ENCODE results near the gene WIPI1.

The WIPI1 gene

GRCh38 chr17:68398691-68399637 lies 58.3 kb downstream of the WIPI1 start:
- Histone ChIP-seq H3K36me3 (ENCODE audit: insufficient read depth, low read length) (no peaks in the 10 kb centered on the region), H3K9ac (ENCODE audit: low read depth, low read length) (no peak overlapping the region), H3K9me3 (ENCODE audit: control insufficient read depth, insufficient read depth, low read length) (0 out of 2 replicates have a peak, but pooled peaks cover 5% of the 10 kb centered on the region), H3K4me1 (ENCODE audit: insufficient read depth, low read length) (0 out of 2 replicates have a peak, but pooled peaks cover 7% of the 10 kb centered on the region)

DNA sequence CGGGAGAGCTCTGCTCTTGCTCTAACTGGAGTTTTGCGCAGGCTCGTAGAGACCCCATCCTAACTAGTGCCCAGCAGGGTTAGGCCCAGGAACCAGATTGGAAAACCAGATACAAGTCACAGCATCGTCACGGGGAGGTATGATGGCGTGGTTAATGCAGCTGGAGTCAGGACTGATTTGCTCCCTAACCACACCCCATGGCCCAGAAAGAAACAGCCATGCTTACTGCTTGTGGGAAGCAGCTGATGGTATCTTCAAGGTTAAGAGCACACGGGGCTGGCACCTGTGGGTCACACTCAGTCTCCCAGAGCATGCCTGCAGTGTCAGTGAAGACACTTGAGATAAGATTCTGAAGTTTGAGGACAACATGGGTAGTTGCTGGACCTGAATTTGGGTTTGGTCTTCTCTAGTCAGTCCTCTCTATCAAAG lies 60.2 kb downstream of the WIPI1 start:
- H3K36me3 ChIP-seq (ENCODE audit: insufficient read depth, low read length) = no peaks in the 10 kb centered on the region
- 0 out of 2 replicates have a peak, but pooled peaks cover 7% of the 10 kb centered on the region for H3K4me1 ChIP-seq (ENCODE audit: insufficient read depth, low read length)
- H3K9ac ChIP-seq (ENCODE audit: low read depth, low read length) = no peak overlapping the region

GRCh38 chr17:68396226-68397107 lies 60.8 kb downstream of the WIPI1 start:
- Histone ChIP-seq H3K9me3 (ENCODE audit: control insufficient read depth, insufficient read depth, low read length) (0 out of 2 replicates have a peak, but pooled peaks cover 5% of the 10 kb centered on the region), H3K36me3 (ENCODE audit: insufficient read depth, low read length) (no peaks in the 10 kb centered on the region), H3K9ac (ENCODE audit: low read depth, low read length) (no peak overlapping the region), H3K4me1 (ENCODE audit: insufficient read depth, low read length) (0 out of 2 replicates have a peak, but pooled peaks cover 7% of the 10 kb centered on the region)

More for the DNA sequence above, 60.2 kb downstream of the WIPI1 start:
- 0 out of 2 replicates have a peak, but pooled peaks cover 5% of the 10 kb centered on the region for H3K9me3 ChIP-seq (ENCODE audit: control insufficient read depth, insufficient read depth, low read length)

DNA sequence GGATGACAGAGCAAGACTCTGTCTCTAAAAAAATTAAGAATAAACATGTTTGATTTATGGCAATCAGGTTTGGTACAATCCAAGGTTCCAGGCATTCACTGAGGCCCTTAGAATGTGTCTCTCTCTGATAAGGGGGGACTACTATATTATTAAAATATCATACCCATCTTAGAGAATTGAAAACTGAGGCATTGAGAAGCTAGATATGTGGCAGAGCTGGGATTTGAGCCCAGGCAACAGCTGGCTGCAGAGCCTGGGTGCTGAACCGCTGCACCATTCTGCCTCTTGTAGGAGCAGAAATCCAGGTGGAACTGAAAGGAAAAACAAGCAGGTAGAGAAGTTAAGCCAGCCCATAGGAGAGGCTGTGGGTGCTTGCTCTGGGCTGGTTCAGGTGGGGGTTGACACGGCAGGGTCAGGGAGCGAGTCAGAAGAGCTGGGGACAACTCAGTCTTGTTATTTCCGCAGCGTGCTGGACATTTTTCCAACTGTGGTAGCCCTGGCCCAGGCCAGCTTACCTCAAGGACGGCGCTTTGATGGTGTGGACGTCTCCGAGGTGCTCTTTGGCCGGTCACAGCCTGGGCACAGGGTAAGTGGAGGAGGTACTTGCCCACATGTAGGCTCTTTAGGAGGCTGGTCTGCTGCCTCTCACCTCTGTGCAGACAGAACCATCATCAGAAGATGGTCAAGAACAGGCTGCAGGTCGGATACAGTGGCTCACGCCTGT lies 62.5 kb downstream of the WIPI1 start:
- Histone ChIP-seq H3K9ac (ENCODE audit: low read depth, low read length) (no peak overlapping the region), H3K36me3 (ENCODE audit: insufficient read depth, low read length) (no peaks in the 10 kb centered on the region), H3K4me1 (ENCODE audit: insufficient read depth, low read length) (0 out of 2 replicates have a peak, but pooled peaks cover 7% of the 10 kb centered on the region), H3K9me3 (ENCODE audit: control insufficient read depth, insufficient read depth, low read length) (0 out of 2 replicates have a peak, but pooled peaks cover 5% of the 10 kb centered on the region)

GRCh38 chr17:68391561-68392268 lies 65.6 kb downstream of the WIPI1 start:
- no peaks in the 10 kb centered on the region for H3K36me3 ChIP-seq (ENCODE audit: insufficient read depth, low read length)
- no peaks in the 10 kb centered on the region for H3K4me1 ChIP-seq (ENCODE audit: insufficient read depth, low read length)
- H3K9me3 ChIP-seq (ENCODE audit: control insufficient read depth, insufficient read depth, low read length) = 0 out of 2 replicates have a peak, but pooled peaks cover 5% of the 10 kb centered on the region
- no peak overlapping the region for H3K9ac ChIP-seq (ENCODE audit: low read depth, low read length)

DNA sequence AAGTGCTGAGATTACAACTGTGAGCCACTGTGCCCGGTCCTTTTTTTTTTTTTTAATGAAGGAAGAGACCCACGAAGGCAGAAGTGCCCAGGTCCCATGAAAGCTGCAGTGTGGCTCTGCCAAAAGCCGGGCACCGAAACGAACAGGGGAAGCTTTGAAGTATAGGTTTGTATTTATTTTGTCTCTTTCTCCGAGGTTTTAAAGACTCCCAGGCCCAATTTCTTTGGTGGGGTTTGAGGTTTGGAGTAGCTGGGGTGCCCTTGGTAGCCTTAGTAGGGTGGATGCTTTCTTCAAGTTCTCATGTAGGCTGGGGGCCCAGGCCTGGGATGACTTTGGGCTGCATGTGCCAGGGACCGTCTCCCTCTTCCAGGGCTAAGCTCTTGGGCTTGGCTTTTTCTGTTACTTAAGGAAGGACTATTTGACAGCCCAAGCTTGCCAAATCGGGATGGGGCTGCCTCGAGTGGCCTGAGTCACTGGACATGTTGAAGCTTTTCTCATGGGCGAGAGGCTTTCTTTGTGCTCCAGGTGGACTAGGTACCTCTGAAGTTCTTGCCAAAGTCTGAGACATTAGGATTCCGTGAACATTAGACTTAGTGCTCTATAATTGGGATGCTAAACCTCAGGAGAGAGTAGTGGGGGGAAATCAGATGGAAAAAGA lies 66.3 kb downstream of the WIPI1 start:
- Histone ChIP-seq H3K9ac (ENCODE audit: low read depth, low read length) (no peak overlapping the region), H3K4me1 (ENCODE audit: insufficient read depth, low read length) (no peaks in the 10 kb centered on the region), H3K9me3 (ENCODE audit: control insufficient read depth, insufficient read depth, low read length) (0 out of 2 replicates have a peak, but pooled peaks cover 5% of the 10 kb centered on the region), H3K36me3 (ENCODE audit: insufficient read depth, low read length) (no peaks in the 10 kb centered on the region)

DNA sequence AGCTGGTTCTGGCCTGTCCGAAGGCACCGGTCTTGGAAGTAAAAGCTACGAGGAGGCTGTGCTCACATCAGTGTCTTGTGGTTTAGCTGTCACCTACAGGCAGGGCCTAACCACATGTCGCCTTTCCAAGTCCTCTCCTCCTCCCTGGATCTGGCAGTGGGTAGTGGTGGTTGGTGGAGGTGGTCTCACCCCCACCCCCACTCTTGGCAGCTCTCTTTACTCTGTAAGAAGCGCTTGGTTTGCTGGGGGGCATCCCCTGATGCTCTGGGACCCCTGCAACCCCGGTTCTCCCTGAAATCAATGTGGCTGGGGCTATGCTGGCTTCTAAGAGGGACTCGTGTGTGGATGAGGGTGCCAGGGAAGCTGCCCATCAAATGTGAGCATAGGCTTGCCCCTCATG lies 68.3 kb downstream of the WIPI1 start:
- Histone ChIP-seq H3K9me3 (ENCODE audit: control insufficient read depth, insufficient read depth, low read length) (no peaks in the 10 kb centered on the region), H3K9ac (ENCODE audit: low read depth, low read length) (no peak overlapping the region), H3K4me1 (ENCODE audit: insufficient read depth, low read length) (peaks cover under 1% of the 10 kb centered on the region; the same call in 1 of the 2 replicates), H3K36me3 (ENCODE audit: insufficient read depth, low read length) (no peaks in the 10 kb centered on the region)

- no peak overlapping the region for H3K9ac ChIP-seq (ENCODE audit: low read depth, low read length)
- no peaks in the 10 kb centered on the region for H3K36me3 ChIP-seq (ENCODE audit: insufficient read depth, low read length)
- peaks cover 7% of the 10 kb centered on the region; the same call in 1 of the 2 replicates for H3K4me1 ChIP-seq (ENCODE audit: insufficient read depth, low read length)
- H3K9me3 ChIP-seq (ENCODE audit: control insufficient read depth, insufficient read depth, low read length) = no peaks in the 10 kb centered on the region
These were observed 69.7 kb downstream of the WIPI1 start for GRCh38 chr17:68387435-68388218.

- no peaks in the 10 kb centered on the region for H3K36me3 ChIP-seq (ENCODE audit: insufficient read depth, low read length)
- peaks cover 7% of the 10 kb centered on the region; the same call in 1 of the 2 replicates for H3K4me1 ChIP-seq (ENCODE audit: insufficient read depth, low read length)
- no peaks in the 10 kb centered on the region for H3K9me3 ChIP-seq (ENCODE audit: control insufficient read depth, insufficient read depth, low read length)
- no peak overlapping the region for H3K9ac ChIP-seq (ENCODE audit: low read depth, low read length)
These were observed 71.6 kb downstream of the WIPI1 start for GRCh38 chr17:68385490-68386215.

DNA sequence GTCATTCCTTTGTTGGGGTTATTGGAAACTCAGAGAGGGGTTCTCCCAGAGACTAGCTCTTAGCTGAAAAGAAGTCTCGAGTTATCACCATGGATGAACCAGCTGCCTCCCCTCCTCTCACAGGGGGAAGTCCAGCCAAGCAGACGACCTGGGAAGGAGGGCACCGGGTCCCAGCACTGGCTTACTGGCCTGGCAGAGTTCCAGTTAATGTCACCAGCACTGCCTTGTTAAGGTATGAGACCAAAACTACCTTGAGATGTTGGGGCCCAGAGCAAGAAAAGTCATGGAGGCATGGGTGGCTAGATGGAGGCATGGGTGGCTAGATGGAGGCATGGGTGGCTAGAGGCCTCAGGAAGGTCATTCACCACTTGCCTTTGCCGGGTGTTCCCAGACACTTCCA lies 72.4 kb downstream of the WIPI1 start:
- H3K9ac ChIP-seq (ENCODE audit: low read depth, low read length) = no peak overlapping the region
- H3K4me1 ChIP-seq (ENCODE audit: insufficient read depth, low read length) = peaks cover 7% of the 10 kb centered on the region; the same call in 1 of the 2 replicates
- no peaks in the 10 kb centered on the region for H3K36me3 ChIP-seq (ENCODE audit: insufficient read depth, low read length)
- no peaks in the 10 kb centered on the region for H3K9me3 ChIP-seq (ENCODE audit: control insufficient read depth, insufficient read depth, low read length)

GRCh38 chr17:68384471-68384870 lies 72.8 kb downstream of the WIPI1 start:
- Histone ChIP-seq H3K36me3 (ENCODE audit: insufficient read depth, low read length) (no peaks in the 10 kb centered on the region), H3K4me1 (ENCODE audit: insufficient read depth, low read length) (peaks cover 7% of the 10 kb centered on the region; the same call in 1 of the 2 replicates), H3K9me3 (ENCODE audit: control insufficient read depth, insufficient read depth, low read length) (no peaks in the 10 kb centered on the region), H3K9ac (ENCODE audit: low read depth, low read length) (no peak overlapping the region)

All from ES-I3 (cell line).